Measurements from ENCODE around the gene COX10.
"Not testable (repeated sequence)": the region's sequence is repeated elsewhere in the genome, so short reads cannot be mapped to it uniquely, and the experiment has no call there.

Gene COX10

GRCh38 chr17:14179951-14180350, 110.6 kb downstream of the COX10 start:
- DNase-seq (ENCODE audit: low spot score) = not testable (repeated sequence)

- DNase-seq (ENCODE audit: low spot score) = not testable (repeated sequence)
Measured at GRCh38 chr17:14182084-14182483, 112.8 kb downstream of the COX10 start.

- DNase-seq (ENCODE audit: low spot score) = not testable (repeated sequence)
Measured at GRCh38 chr17:14184536-14184935, 115.2 kb downstream of the COX10 start.

GRCh38 chr17:14186443-14186842, 117.1 kb downstream of the COX10 start:
- not testable (repeated sequence) for DNase-seq (ENCODE audit: low spot score)

GRCh38 chr17:14190774-14191173, 121.5 kb downstream of the COX10 start:
- not testable (repeated sequence) for DNase-seq (ENCODE audit: low spot score)

- DNase-seq (ENCODE audit: low spot score) = not testable (repeated sequence)
Measured at GRCh38 chr17:14191469-14191868, 122.2 kb downstream of the COX10 start.

GRCh38 chr17:14192039-14192438, 122.7 kb downstream of the COX10 start:
- DNase-seq (ENCODE audit: low spot score) = not testable (repeated sequence)

GRCh38 chr17:14192636-14193344, 123.5 kb downstream of the COX10 start:
- not testable (repeated sequence) for DNase-seq (ENCODE audit: low spot score)

- DNase-seq (ENCODE audit: low spot score) = peak; percentile 34
Measured at GRCh38 chr17:14196377-14196997, 127.2 kb downstream of the COX10 start.

- no peak for DNase-seq (ENCODE audit: low spot score)
Measured at GRCh38 chr17:14197057-14197456, 127.8 kb downstream of the COX10 start.

GRCh38 chr17:14197586-14197985, 128.3 kb downstream of the COX10 start:
- peak; percentile 52 for DNase-seq (ENCODE audit: low spot score)

- DNase-seq (ENCODE audit: low spot score) = no peak
Measured at GRCh38 chr17:14198013-14198412, 128.7 kb downstream of the COX10 start.

GRCh38 chr17:14198575-14198974, 129.3 kb downstream of the COX10 start:
- no peak for DNase-seq (ENCODE audit: low spot score)

- DNase-seq (ENCODE audit: low spot score) = no peak
Measured at GRCh38 chr17:14199601-14200000, 130.3 kb downstream of the COX10 start.

- DNase-seq (ENCODE audit: low spot score) = no peak
Measured at GRCh38 chr17:14200354-14200753, 131.1 kb downstream of the COX10 start.

- peak; percentile 72 for DNase-seq (ENCODE audit: low spot score)
Measured at GRCh38 chr17:14201021-14201987, 132.0 kb downstream of the COX10 start.

- DNase-seq (ENCODE audit: low spot score) = no peak
Measured at GRCh38 chr17:14201988-14202380, 132.7 kb downstream of the COX10 start.

GRCh38 chr17:14202388-14203166, 133.3 kb downstream of the COX10 start:
- DNase-seq (ENCODE audit: low spot score) = no peak

GRCh38 chr17:14203388-14203787, 134.1 kb downstream of the COX10 start:
- DNase-seq (ENCODE audit: low spot score) = peak; percentile 50

- no peak for DNase-seq (ENCODE audit: low spot score)
Measured at GRCh38 chr17:14204084-14204483, 134.8 kb downstream of the COX10 start.

GRCh38 chr17:14204546-14204945, 135.2 kb downstream of the COX10 start:
- DNase-seq (ENCODE audit: low spot score) = no peak

- DNase-seq (ENCODE audit: low spot score) = no peak
Measured at GRCh38 chr17:14205380-14205779, 136.1 kb downstream of the COX10 start.
